Non-pigmented ciliary epithelial cell (primary cell): ENCODE results near the gene NLK.

Experiments
- DNase-seq: peaks from one replicate; pipeline ENCODE4 v3.0.0-alpha.2; 2010; ENCODE audit warnings: low read depth

NLK gene

GRCh38 chr17:28040406-28040805, 2.1 kb upstream of the NLK start:
- DNase-seq, result no peak

- peak; percentile 99 for DNase-seq
These were observed 1.2 kb upstream of the NLK start for GRCh38 chr17:28041068-28041843.

- DNase-seq, result no peak
These were observed 427 bp upstream of the NLK start for GRCh38 chr17:28041844-28042656.

- DNase-seq, result no peak
These were observed 329 bp downstream of the NLK start for GRCh38 chr17:28042721-28043291.

GRCh38 chr17:28043296-28043695, 819 bp downstream of the NLK start:
- no peak for DNase-seq

GRCh38 chr17:28043741-28044140, 1.3 kb downstream of the NLK start:
- no peak for DNase-seq

GRCh38 chr17:28045304-28045703, 2.8 kb downstream of the NLK start:
- DNase-seq, result no peak

- no peak for DNase-seq
These were observed 3.8 kb downstream of the NLK start for GRCh38 chr17:28046034-28046825.

- no peak for DNase-seq
These were observed 5.3 kb downstream of the NLK start for GRCh38 chr17:28047806-28048205.

- DNase-seq, result no peak
These were observed 6.6 kb downstream of the NLK start for GRCh38 chr17:28049071-28049470.

GRCh38 chr17:28053044-28053670, 10.7 kb downstream of the NLK start:
- DNase-seq, result no peak

- DNase-seq, result no peak
These were observed 11.2 kb downstream of the NLK start for GRCh38 chr17:28053725-28054124.

- DNase-seq, result no peak
These were observed 13.2 kb downstream of the NLK start for GRCh38 chr17:28055546-28056275.

GRCh38 chr17:28056276-28056620, 13.8 kb downstream of the NLK start:
- no peak for DNase-seq

- DNase-seq, result no peak
These were observed 15.3 kb downstream of the NLK start for GRCh38 chr17:28057731-28058246.

GRCh38 chr17:28059675-28060074, 17.2 kb downstream of the NLK start:
- no peak for DNase-seq

- no peak for DNase-seq
These were observed 23.2 kb downstream of the NLK start for GRCh38 chr17:28065706-28066105.

GRCh38 chr17:28069061-28069460, 26.6 kb downstream of the NLK start:
- no peak for DNase-seq

GRCh38 chr17:28071179-28071578, 28.7 kb downstream of the NLK start:
- no peak for DNase-seq

GRCh38 chr17:28071891-28072606, 29.6 kb downstream of the NLK start:
- no peak for DNase-seq
